22Rv1 (cell line): Measurements from ENCODE around the gene BICRAL.

Experiments
- ZFX ChIP-seq: fragments of 450-650 bp; IDR thresholded peaks from 2 replicates; pipeline ENCODE4 v1.6.1; 2017; ENCODE audit warnings: antibody characterized with exemption, borderline replicate concordance
- TF ChIP-seq, protein P1 (sequence below): fragments of 450-650 bp; IDR thresholded peaks from 2 replicates; pipeline ENCODE4 v1.5.1; 2017; ENCODE audit warnings: mild to moderate bottlenecking

DNA sequence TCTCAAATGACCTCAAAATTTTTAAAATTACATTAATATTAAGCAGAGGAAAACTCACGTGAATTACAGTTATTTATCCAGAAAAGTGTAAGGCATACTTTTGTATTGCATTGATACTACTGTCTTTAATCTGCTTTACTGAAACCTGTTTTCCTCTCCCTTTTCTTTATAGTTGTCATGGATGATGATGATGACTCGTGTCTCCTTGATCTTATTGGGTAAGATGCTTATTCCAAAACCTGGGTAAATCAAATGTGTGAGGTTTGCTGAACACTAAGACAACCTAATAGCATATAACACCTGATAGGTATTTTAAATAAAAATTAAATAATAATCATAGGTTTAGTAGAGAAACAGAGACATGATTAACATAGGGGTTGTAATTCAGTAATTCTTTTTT, 40.0 kb downstream of the BICRAL start:
- TF ChIP-seq, protein P1, sequence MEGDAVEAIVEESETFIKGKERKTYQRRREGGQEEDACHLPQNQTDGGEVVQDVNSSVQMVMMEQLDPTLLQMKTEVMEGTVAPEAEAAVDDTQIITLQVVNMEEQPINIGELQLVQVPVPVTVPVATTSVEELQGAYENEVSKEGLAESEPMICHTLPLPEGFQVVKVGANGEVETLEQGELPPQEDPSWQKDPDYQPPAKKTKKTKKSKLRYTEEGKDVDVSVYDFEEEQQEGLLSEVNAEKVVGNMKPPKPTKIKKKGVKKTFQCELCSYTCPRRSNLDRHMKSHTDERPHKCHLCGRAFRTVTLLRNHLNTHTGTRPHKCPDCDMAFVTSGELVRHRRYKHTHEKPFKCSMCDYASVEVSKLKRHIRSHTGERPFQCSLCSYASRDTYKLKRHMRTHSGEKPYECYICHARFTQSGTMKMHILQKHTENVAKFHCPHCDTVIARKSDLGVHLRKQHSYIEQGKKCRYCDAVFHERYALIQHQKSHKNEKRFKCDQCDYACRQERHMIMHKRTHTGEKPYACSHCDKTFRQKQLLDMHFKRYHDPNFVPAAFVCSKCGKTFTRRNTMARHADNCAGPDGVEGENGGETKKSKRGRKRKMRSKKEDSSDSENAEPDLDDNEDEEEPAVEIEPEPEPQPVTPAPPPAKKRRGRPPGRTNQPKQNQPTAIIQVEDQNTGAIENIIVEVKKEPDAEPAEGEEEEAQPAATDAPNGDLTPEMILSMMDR: no peak
- no peak for TF ChIP-seq ZFX
